LNCaP clone FGC (cell line): Measurements from ENCODE around the gene PARP11.

Experiments
- DNase-seq: peaks from one replicate; pipeline ENCODE4 v3.0.0-alpha.2; 2011; ENCODE audit warnings: low read depth
- H3K4me3 ChIP-seq: 2 replicates; pipeline ENCODE4 v1.5.1; 2011; ENCODE audit warnings: mild to moderate bottlenecking, low read depth, low read length, control low read depth
- CTCF ChIP-seq: IDR thresholded peaks from 2 replicates; pipeline ENCODE4 v1.5.1; 2012; ENCODE audit warnings: mild to moderate bottlenecking; ENCODE audit not compliant: control insufficient read depth, insufficient read depth; ENCODE audit errors: extremely low read depth

The PARP11 gene

GRCh38 chr12:3911409-3911808, 38.2 kb upstream of the PARP11 start:
- no peak overlapping the region for H3K4me3 ChIP-seq
- no peak for DNase-seq
- TF ChIP-seq CTCF: no peak

GRCh38 chr12:3905664-3906063, 32.5 kb upstream of the PARP11 start:
- H3K4me3 ChIP-seq: no peak overlapping the region
- TF ChIP-seq CTCF: no peak
- DNase-seq: no peak

- DNase-seq: no peak
- no peak overlapping the region for H3K4me3 ChIP-seq
- no peak for TF ChIP-seq CTCF
Observed at GRCh38 chr12:3904999-3905398, 31.8 kb upstream of the PARP11 start.

GRCh38 chr12:3902921-3903320, 29.7 kb upstream of the PARP11 start:
- no peak for DNase-seq
- H3K4me3 ChIP-seq: no peak overlapping the region
- TF ChIP-seq CTCF: no peak

- no peak for TF ChIP-seq CTCF
- no peak overlapping the region for H3K4me3 ChIP-seq
- DNase-seq: no peak
Observed at GRCh38 chr12:3901116-3901515, 27.9 kb upstream of the PARP11 start.

GRCh38 chr12:3898756-3899155, 25.6 kb upstream of the PARP11 start:
- DNase-seq: no peak
- TF ChIP-seq CTCF: no peak

GRCh38 chr12:3897371-3897971, 24.3 kb upstream of the PARP11 start:
- no peak for TF ChIP-seq CTCF
- H3K4me3 ChIP-seq: no peak overlapping the region
- DNase-seq: no peak

More at GRCh38 chr12:3898756-3899155, 25.6 kb upstream of the PARP11 start:
- H3K4me3 ChIP-seq: no peak overlapping the region
